ENCODE data around the gene DLG2.

DLG2 gene

DNA sequence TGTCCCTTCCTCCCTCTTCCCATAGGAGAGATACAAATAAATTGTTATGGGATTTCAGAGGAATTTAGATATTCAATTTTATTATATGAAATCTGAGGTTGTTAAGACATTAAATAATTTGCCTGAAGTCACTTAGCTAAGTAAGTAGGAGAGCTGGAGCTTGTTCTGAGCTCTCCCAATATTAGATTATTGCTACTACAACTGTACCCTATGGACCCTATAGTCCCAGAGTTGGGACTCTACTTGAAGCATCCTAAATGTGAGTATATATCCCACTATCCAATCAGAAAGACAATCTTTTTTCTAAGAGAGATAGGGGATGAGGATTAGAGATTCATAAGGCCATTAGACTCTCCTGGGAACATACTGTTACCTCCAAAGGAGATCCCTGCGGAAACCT lies 1130.0 kb downstream of the DLG2 start:
- Histone ChIP-seq H4K20me1 (ENCODE audit: insufficient read depth, low read length) (no peaks in the 10 kb centered on the region), H3K4me2 (ENCODE audit: low read length) (no peak overlapping the region), H3K27ac (ENCODE audit: low read length) (no peak overlapping the region), H3K4me3 (ENCODE audit: low read length) (no peak overlapping the region), H3K27me3 (ENCODE audit: low read depth, low read length) (no peaks in the 10 kb centered on the region), H3K9me3 (ENCODE audit: insufficient read depth, low read length) (no peaks in the 10 kb centered on the region), H3K79me2 (ENCODE audit: low read length) (no peaks in the 10 kb centered on the region), H3K4me1 (ENCODE audit: low read length) (peaks cover 5% of the 10 kb centered on the region; the same call in 1 of the 2 replicates), H3K9ac (ENCODE audit: low read length) (no peak overlapping the region), H3K36me3 (replicated peaks; ENCODE audit: low read depth, low read length) (no peaks in the 10 kb centered on the region), H2AFZ (ENCODE audit: low read depth, low read length) (no peak overlapping the region)
- no peak for TF ChIP-seq EZH2phosphoT487 (IDR thresholded peaks at IDR 0.05; ENCODE audit: low read depth)
- TF ChIP-seq, protein P1, sequence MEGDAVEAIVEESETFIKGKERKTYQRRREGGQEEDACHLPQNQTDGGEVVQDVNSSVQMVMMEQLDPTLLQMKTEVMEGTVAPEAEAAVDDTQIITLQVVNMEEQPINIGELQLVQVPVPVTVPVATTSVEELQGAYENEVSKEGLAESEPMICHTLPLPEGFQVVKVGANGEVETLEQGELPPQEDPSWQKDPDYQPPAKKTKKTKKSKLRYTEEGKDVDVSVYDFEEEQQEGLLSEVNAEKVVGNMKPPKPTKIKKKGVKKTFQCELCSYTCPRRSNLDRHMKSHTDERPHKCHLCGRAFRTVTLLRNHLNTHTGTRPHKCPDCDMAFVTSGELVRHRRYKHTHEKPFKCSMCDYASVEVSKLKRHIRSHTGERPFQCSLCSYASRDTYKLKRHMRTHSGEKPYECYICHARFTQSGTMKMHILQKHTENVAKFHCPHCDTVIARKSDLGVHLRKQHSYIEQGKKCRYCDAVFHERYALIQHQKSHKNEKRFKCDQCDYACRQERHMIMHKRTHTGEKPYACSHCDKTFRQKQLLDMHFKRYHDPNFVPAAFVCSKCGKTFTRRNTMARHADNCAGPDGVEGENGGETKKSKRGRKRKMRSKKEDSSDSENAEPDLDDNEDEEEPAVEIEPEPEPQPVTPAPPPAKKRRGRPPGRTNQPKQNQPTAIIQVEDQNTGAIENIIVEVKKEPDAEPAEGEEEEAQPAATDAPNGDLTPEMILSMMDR (IDR thresholded peaks at IDR 0.05; ENCODE audit: low read depth, low read length): no peak

DNA sequence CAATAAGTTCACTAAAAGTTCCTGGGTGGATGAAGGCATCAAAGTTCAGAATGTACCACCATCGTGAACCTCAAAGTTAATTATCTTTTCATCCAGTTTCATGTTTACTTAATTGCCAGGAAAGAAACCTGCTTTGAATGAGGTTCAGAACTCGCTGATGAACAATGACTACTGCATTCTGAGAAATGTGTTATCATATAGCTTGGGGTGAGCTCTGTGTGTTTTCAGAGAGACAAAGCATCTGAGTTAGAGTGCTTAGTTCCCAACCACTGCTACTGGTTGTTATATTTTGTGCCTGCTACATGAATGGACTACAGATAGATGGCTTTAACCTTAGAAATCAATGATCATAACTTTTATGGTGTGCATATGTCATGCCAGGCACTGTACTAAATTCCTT lies 1131.0 kb downstream of the DLG2 start:
- Histone ChIP-seq H3K79me2 (ENCODE audit: low read length) (no peaks in the 10 kb centered on the region), H3K4me1 (ENCODE audit: low read length) (no peaks in the 10 kb centered on the region), H3K36me3 (replicated peaks; ENCODE audit: low read depth, low read length) (no peaks in the 10 kb centered on the region), H3K4me3 (ENCODE audit: low read length) (no peak overlapping the region), H4K20me1 (ENCODE audit: insufficient read depth, low read length) (no peaks in the 10 kb centered on the region), H3K27ac (ENCODE audit: low read length) (no peak overlapping the region), H3K27me3 (ENCODE audit: low read depth, low read length) (no peaks in the 10 kb centered on the region), H3K4me2 (ENCODE audit: low read length) (no peak overlapping the region), H2AFZ (ENCODE audit: low read depth, low read length) (no peak overlapping the region), H3K9me3 (ENCODE audit: insufficient read depth, low read length) (no peaks in the 10 kb centered on the region), H3K9ac (ENCODE audit: low read length) (no peak overlapping the region)
- TF ChIP-seq, protein P1 (IDR thresholded peaks at IDR 0.05; ENCODE audit: low read depth, low read length): no peak
- no peak for TF ChIP-seq EZH2phosphoT487 (IDR thresholded peaks at IDR 0.05; ENCODE audit: low read depth)

- no peak overlapping the region for H2AFZ ChIP-seq (ENCODE audit: low read depth, low read length)
These were observed 1147.0 kb downstream of the DLG2 start for GRCh38 chr11:84480131-84480530.

DNA sequence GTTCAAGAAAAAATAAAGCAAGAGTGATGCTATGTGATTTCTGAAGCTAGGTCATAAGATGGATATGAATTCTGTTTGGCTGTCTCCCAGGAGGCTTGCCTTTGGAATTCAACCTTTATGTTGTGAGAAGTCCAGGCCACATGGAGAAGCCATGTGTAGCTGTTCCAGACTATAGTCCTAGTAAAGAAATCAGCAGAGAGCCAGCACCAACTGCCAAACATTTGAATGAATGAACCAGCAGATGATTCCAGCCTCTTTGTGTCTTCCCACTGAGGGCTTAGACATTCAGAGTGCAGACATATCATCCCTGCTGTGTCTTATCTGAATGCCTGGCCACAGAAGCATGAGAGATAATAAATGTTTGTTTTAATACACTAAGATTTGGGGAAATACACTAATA lies 1150.6 kb downstream of the DLG2 start:
- H3K4me3 ChIP-seq (ENCODE audit: low read length): no peak overlapping the region
- TF ChIP-seq, protein P1 (IDR thresholded peaks at IDR 0.05; ENCODE audit: low read depth, low read length): no peak
- no peak for TF ChIP-seq EZH2phosphoT487 (IDR thresholded peaks at IDR 0.05; ENCODE audit: low read depth)
- no peak overlapping the region for H3K9ac ChIP-seq (ENCODE audit: low read length)
- H3K27ac ChIP-seq (ENCODE audit: low read length): no peak overlapping the region
- H3K9me3 ChIP-seq (ENCODE audit: insufficient read depth, low read length): no peaks in the 10 kb centered on the region
- no peaks in the 10 kb centered on the region for H3K27me3 ChIP-seq (ENCODE audit: low read depth, low read length)
- no peaks in the 10 kb centered on the region for H3K36me3 ChIP-seq (replicated peaks; ENCODE audit: low read depth, low read length)
- no peaks in the 10 kb centered on the region for H3K4me1 ChIP-seq (ENCODE audit: low read length)
- H3K4me2 ChIP-seq (ENCODE audit: low read length): no peak overlapping the region
- H2AFZ ChIP-seq (ENCODE audit: low read depth, low read length): no peak overlapping the region
- H3K79me2 ChIP-seq (ENCODE audit: low read length): no peaks in the 10 kb centered on the region
- H4K20me1 ChIP-seq (ENCODE audit: insufficient read depth, low read length): no peaks in the 10 kb centered on the region

More at GRCh38 chr11:84480131-84480530, 1147.0 kb downstream of the DLG2 start:
- no peaks in the 10 kb centered on the region for H3K4me1 ChIP-seq (ENCODE audit: low read length)
- H3K79me2 ChIP-seq (ENCODE audit: low read length): no peaks in the 10 kb centered on the region
- H3K9ac ChIP-seq (ENCODE audit: low read length): no peak overlapping the region
- TF ChIP-seq, protein P1 (IDR thresholded peaks at IDR 0.05; ENCODE audit: low read depth, low read length): no peak
- no peak for TF ChIP-seq EZH2phosphoT487 (IDR thresholded peaks at IDR 0.05; ENCODE audit: low read depth)
- no peaks in the 10 kb centered on the region for H4K20me1 ChIP-seq (ENCODE audit: insufficient read depth, low read length)
- H3K4me3 ChIP-seq (ENCODE audit: low read length): no peak overlapping the region
- H3K4me2 ChIP-seq (ENCODE audit: low read length): no peak overlapping the region
- H3K27me3 ChIP-seq (ENCODE audit: low read depth, low read length): no peaks in the 10 kb centered on the region
- no peak overlapping the region for H3K27ac ChIP-seq (ENCODE audit: low read length)
- H3K9me3 ChIP-seq (ENCODE audit: insufficient read depth, low read length): no peaks in the 10 kb centered on the region
- no peaks in the 10 kb centered on the region for H3K36me3 ChIP-seq (replicated peaks; ENCODE audit: low read depth, low read length)
